Activated CD8-positive, alpha-beta memory T cell treated with anti-CD3 and anti-CD28 coated beads, Interleukin-2, amount 50 U/mL, for 24 hours (primary cell): ENCODE measurements around the gene TGFBR2.
"Not testable (repeated sequence)": the region's sequence is repeated elsewhere in the genome, so short reads cannot be mapped to it uniquely, and the experiment has no call there.

Experiments
- DNase-seq: peaks from one replicate; pipeline ENCODE4 v3.0.0-alpha.2; 2020; ENCODE audit errors: extremely low read depth

The TGFBR2 gene

GRCh38 chr3:30619318-30619717, 12.9 kb downstream of the TGFBR2 start:
- no peak for DNase-seq

DNA sequence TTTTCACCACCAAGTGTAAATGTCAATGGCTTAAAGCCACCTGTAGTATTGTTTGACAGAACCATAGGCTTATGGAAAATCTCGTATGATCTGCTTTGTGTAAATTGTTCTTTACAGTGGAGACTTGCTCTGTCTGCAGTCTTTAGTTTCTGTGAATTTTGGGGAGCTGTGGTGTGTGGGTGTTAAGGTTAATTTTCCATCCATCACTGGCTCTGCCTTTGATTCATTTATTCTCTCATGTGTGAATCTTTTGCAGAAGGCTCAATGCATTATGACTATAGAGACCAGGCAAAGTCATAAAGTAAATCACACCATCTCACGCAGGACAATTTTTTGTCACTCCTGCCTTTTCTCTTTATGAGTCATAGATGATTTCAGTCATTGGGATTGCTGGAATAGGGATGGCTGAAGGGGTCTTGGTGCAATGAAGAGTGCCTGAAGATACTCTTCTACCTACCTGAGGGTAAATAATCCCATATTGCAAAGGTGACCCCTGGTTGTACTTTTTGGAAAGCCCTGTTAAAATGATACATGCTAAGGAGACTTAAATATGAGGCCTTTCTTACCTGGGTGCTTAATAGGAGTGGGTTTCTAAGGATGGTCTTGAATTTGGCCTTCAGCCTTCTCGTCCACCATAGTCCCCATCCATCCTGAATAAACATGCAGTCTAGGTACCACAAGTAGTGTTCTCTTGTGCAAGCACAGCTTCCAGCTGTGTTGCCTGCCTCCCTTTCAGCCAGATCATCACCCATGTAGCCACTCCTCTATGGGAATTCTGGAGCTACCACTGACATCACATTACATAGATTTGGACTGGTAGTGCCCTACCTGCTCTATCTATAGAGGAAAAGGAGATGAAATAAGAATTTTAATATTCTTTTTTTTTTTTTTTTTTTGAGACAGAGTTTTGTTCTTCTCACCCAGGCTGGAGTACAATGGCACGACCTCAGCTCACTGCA, 14.3 kb downstream of the TGFBR2 start:
- DNase-seq, result no peak

- DNase-seq, result no peak
These were observed 15.2 kb downstream of the TGFBR2 start for GRCh38 chr3:30621576-30621975.

- no peak for DNase-seq
These were observed 15.7 kb downstream of the TGFBR2 start for GRCh38 chr3:30622047-30622545.

- no peak for DNase-seq
These were observed 16.4 kb downstream of the TGFBR2 start for GRCh38 chr3:30622790-30623189.

DNA sequence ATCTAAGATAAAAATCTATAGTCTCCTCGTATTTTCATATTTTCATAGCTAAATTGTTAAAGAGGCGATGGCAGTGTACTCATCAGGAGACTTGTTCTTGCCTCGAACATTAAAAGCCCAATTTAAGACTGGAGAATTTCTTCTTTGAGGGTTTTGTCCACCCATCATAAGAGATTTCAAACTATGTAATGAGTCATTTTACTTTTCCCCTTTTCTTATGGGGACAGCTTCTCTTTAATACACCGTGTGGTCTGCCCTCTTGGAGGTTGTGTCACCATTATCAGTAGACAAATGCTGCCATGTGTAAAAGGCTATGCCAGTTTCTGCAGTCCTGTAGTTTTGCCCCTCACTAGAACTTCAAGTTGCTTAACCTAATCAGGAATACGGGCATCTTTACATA, 16.9 kb downstream of the TGFBR2 start:
- DNase-seq, result no peak

GRCh38 chr3:30624480-30624879, 18.1 kb downstream of the TGFBR2 start:
- not testable (repeated sequence) for DNase-seq

DNA sequence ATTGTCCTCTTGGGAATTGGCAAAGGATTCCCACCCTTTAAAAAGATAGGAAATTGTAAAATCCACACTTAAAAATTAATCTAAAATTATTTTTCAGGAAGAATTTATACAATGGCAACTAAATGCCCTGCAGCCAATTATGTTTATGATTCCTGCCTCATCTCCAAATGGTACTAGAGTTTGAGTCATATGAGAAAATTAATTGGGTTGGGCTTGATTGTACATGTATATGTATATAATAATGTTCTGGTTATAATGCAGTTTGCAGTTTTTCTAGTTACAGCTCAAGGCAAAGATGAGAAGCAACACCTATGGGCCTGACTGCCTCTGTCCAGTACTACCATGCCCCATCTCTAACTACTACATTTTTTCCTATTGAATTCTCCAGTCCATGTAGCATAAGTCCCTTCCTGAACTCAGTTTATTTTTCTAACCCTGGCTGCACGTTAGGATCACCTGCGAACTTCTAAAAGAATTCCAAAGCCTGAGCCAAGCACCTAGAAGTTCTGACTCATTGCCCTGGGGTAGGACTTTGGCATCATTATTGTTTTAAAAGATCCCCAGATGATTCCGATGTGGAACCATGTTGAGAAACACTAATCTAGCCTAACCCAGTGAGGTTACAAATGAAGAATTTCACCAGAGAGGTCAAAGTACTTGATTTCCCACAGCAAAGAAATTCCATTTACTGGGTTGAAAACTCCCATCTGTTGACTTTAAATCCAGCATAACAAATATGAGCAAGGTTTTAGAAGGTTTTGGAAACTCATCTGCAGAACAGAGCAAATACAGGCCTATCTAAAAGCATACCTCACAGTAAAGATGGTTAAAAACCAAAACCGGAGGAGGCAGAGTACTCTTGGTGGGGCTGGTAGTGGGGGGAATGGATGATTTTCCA, 19.4 kb downstream of the TGFBR2 start:
- no peak for DNase-seq

GRCh38 chr3:30626443-30627180, 20.2 kb downstream of the TGFBR2 start:
- no peak for DNase-seq

DNA sequence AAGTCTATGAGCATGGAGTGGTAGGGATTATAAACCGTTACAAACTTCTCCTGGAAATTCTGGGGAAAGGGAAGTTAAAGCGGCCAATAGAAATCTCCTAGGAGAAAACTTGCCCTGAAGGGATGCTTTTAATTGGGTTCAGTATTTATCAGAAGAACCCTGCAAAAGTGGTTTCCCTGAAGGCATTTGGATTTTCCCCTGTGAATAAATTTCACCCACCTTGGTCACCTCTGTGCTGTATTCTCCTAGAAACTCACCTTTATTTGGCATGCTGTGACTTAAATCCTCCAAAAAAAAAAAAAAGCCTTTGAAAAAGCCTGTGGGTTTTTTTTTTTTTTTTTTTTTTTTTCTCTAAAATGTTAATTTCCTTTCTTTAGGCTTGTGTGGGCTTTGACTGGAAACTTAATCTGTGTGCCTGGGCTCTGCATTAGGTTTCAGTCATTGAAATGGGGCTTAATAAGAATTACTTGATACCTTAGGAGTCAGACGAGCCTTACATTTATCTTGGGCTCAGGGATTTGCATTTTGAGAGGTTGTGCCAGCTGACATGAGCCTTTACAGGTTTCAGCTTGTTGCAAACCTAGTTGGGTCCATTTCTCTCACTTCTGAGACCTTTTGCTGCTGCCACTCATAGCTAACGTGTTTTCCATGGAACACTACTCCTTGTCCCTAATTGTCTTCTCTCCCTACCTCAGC, 22.0 kb downstream of the TGFBR2 start:
- no peak for DNase-seq

- DNase-seq, result no peak
These were observed 22.6 kb downstream of the TGFBR2 start for GRCh38 chr3:30628901-30629590.

- no peak for DNase-seq
These were observed 23.3 kb downstream of the TGFBR2 start for GRCh38 chr3:30629746-30630145.

GRCh38 chr3:30630238-30631030, 24.0 kb downstream of the TGFBR2 start:
- DNase-seq, result no peak

GRCh38 chr3:30631243-30631904, 25.0 kb downstream of the TGFBR2 start:
- DNase-seq, result no peak

DNA sequence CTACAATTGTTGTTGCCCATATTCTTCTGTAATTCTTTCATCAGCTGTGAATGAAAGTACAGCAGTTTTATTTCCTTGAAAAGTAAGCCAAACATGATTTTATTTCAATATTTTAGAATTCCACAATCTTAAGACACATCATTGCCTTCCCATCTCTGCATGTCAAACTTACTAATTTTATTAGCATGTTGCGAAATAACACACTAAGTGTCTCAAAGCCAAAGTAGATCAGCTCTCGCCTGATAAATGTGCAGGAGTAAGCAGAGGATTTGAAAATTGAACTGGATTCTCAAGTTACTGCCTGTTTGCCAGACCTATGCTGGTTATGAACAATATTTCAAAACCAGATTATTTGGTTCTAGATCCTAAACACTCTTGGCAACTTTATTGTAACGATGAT, 25.7 kb downstream of the TGFBR2 start:
- no peak for DNase-seq

DNA sequence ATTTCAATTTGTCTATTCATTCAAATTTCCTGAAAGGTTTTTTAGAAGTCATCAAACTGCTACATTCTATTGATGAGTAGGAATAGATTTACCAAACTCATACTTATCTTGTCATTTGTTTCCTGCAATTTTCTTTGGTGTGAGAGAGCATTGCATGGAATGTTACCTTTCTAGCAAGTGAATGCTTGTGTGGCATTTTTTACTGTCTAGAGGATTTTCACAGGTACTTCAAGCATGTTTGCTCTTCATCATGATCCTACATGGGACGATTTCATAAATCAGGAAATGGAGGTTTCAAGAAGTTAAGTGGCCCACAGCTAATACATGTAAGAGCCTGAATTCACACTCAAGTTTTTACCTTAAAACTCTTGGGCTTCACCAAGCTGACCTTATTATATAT, 26.1 kb downstream of the TGFBR2 start:
- no peak for DNase-seq

DNA sequence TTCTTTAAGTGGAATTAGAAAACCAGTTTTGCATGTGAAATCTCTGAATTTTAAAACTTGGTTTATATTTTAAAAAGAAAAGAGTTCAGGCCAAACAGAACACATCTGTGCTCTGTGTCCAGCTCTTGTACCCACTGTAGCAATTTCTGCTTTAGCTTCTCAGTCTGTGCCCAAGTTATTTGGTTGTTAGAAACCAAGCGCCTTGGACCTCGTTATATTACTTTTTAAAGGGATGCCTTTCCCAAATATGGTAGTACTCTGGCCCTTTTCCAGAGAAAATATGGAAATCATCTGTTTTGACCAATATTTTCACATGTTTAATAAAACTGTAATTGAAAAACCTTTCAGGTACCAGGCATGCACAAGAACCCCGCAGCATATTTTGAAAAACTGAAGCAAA, 27.3 kb downstream of the TGFBR2 start:
- DNase-seq, result no peak

DNA sequence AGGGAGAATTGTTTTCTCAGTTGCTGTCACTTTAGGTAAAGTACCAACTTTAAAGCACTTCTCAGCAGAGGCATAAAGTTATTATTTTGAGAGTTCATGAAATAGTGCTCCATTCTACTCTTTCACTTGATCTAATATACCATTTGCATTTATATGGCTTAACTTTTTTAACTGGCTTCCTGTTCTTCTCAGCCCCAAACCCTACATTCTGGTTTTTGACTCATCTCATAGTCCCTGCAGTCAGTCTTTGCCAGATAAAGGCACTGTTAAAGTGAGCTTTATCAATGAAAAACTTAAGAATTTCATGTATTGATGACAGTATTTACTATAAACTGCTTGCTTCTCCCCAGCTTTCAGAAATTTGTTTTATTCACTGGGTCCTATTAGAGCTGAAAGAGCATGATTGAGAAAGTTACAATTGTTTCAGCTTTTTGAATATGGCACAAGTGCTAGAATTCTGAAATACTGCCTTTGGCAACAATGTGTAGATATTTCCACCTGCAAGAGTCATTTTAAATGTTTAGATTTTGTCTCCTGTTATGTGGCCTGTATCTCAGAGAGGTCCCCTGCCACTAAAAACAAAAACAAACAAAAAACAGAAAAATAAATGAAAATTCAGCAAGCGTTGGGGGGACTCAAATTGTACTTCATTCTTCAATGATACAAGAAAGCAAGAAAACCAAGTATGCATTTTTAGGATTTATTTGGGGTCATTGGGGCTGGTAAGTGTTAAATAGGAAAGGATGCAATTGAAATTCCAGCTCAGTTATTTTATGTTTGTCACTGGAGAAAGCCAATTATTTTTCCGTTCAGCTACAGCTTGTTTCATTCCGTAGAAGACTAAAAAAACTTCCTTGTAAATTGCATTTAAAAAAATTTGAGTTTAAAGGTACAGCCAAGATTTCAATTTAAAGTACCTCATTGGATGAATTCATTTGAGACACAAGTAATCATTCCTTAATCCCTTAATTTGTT, 28.6 kb downstream of the TGFBR2 start:
- no peak for DNase-seq
